HL-60 (cell line): Measurements from ENCODE around the gene ANKS6.

Experiments used
- GABPA ChIP-seq: IDR thresholded peaks from 2 replicates; pipeline ENCODE4 v1.6.1; 2012; ENCODE audit warnings: low read depth
- POLR2AphosphoS5 ChIP-seq: IDR thresholded peaks from 2 replicates; pipeline ENCODE4 v1.6.1; 2012; ENCODE audit warnings: low read depth
- TF ChIP-seq, protein P1 (sequence below): IDR thresholded peaks from one replicate; pipeline ENCODE4 v1.5.1; 2011; ENCODE audit warnings: low read length, control low read depth, inconsistent platforms; ENCODE audit not compliant: insufficient read depth
- TF ChIP-seq, protein P2 (sequence below): IDR thresholded peaks from 2 replicates; pipeline ENCODE4 v1.6.1; 2012; ENCODE audit warnings: low read depth; ENCODE audit not compliant: insufficient replicate concordance

DNA sequence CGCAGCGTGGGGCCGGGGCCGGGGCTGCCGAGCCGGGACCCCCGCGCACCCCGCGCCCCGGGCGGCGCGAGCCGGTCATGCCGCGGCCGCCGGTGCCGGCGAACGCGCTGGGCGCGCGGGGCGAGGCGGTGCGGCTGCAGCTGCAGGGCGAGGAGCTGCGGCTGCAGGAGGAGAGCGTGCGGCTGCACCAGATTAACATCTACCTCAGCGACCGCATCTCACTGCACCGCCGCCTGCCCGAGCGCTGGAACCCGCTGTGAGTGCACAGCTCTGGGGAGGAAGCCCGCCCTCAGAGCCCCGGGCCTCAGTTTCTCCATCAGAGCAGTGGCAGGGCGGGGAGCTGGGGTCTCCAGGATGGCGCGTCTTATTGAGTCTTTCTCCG lies 11.4 kb upstream of the ANKS6 start:
- TF ChIP-seq, protein P1, sequence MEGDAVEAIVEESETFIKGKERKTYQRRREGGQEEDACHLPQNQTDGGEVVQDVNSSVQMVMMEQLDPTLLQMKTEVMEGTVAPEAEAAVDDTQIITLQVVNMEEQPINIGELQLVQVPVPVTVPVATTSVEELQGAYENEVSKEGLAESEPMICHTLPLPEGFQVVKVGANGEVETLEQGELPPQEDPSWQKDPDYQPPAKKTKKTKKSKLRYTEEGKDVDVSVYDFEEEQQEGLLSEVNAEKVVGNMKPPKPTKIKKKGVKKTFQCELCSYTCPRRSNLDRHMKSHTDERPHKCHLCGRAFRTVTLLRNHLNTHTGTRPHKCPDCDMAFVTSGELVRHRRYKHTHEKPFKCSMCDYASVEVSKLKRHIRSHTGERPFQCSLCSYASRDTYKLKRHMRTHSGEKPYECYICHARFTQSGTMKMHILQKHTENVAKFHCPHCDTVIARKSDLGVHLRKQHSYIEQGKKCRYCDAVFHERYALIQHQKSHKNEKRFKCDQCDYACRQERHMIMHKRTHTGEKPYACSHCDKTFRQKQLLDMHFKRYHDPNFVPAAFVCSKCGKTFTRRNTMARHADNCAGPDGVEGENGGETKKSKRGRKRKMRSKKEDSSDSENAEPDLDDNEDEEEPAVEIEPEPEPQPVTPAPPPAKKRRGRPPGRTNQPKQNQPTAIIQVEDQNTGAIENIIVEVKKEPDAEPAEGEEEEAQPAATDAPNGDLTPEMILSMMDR, result no peak
- TF ChIP-seq POLR2AphosphoS5, result no peak
- no peak for TF ChIP-seq GABPA
- TF ChIP-seq, protein P2, sequence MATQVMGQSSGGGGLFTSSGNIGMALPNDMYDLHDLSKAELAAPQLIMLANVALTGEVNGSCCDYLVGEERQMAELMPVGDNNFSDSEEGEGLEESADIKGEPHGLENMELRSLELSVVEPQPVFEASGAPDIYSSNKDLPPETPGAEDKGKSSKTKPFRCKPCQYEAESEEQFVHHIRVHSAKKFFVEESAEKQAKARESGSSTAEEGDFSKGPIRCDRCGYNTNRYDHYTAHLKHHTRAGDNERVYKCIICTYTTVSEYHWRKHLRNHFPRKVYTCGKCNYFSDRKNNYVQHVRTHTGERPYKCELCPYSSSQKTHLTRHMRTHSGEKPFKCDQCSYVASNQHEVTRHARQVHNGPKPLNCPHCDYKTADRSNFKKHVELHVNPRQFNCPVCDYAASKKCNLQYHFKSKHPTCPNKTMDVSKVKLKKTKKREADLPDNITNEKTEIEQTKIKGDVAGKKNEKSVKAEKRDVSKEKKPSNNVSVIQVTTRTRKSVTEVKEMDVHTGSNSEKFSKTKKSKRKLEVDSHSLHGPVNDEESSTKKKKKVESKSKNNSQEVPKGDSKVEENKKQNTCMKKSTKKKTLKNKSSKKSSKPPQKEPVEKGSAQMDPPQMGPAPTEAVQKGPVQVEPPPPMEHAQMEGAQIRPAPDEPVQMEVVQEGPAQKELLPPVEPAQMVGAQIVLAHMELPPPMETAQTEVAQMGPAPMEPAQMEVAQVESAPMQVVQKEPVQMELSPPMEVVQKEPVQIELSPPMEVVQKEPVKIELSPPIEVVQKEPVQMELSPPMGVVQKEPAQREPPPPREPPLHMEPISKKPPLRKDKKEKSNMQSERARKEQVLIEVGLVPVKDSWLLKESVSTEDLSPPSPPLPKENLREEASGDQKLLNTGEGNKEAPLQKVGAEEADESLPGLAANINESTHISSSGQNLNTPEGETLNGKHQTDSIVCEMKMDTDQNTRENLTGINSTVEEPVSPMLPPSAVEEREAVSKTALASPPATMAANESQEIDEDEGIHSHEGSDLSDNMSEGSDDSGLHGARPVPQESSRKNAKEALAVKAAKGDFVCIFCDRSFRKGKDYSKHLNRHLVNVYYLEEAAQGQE, result no peak
